Stomach (tissue), 4 donors: ENCODE results near the gene KRTAP5-3.

ENCODE experiments used
- POLR2AphosphoS5 ChIP-seq, 3 donors: sonication (generic); formaldehyde crosslinking; IDR thresholded peaks; one replicate each; pipeline ENCODE4 v1.6.1; 2016; ENCODE audit warnings: antibody characterized with exemption in 3 of 3
- TF ChIP-seq, protein P1 (sequence below), 7 experiments: fragments of 450-650 bp in 4 of 7; fragments of 200-600 bp in 3 of 7; sonication (generic) in 3 of 7; IDR thresholded peaks; one replicate each; pipeline ENCODE4 v1.5.1; 2016 to 2019; ENCODE audit warnings: antibody characterized with exemption in 7 of 7, control low read depth in 2 of 7, mild to moderate bottlenecking in 1 of 7

DNA sequence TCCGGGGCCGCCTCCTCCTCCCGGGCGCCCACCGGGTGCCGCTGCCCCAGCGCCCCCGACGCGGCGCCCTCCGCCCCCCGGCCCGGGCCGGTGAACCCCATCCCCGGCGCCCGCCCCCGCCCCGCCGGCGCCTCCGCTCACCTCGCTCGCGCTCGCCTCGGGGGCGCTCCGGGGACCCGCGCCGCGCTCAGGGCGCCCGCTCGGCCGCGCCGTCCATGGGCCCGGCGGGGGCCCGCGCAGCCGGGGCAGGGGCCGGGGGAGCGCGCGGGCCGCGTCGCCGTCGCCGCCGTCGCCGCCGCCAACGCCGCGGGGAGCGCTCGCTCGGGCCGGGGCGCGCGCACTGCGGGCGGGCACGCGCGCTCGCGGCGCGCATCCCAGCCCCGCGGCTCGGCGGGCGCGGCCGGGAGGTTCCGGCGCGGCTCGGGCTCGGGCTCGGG is 36.5 kb downstream of the KRTAP5-3 start:
- TF ChIP-seq, protein P1, sequence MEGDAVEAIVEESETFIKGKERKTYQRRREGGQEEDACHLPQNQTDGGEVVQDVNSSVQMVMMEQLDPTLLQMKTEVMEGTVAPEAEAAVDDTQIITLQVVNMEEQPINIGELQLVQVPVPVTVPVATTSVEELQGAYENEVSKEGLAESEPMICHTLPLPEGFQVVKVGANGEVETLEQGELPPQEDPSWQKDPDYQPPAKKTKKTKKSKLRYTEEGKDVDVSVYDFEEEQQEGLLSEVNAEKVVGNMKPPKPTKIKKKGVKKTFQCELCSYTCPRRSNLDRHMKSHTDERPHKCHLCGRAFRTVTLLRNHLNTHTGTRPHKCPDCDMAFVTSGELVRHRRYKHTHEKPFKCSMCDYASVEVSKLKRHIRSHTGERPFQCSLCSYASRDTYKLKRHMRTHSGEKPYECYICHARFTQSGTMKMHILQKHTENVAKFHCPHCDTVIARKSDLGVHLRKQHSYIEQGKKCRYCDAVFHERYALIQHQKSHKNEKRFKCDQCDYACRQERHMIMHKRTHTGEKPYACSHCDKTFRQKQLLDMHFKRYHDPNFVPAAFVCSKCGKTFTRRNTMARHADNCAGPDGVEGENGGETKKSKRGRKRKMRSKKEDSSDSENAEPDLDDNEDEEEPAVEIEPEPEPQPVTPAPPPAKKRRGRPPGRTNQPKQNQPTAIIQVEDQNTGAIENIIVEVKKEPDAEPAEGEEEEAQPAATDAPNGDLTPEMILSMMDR (IDR thresholded peaks at IDR 0.05): no peak
- no peak for TF ChIP-seq POLR2AphosphoS5 (IDR thresholded peaks at IDR 0.05)
